DOHH2 (cell line): ENCODE data around the gene GNRH2.

Experiments
- CTCF ChIP-seq: fragments of 200-600 bp; sonication (generic); IDR thresholded peaks from one replicate; pipeline ENCODE4 v1.5.1; 2014; ENCODE audit warnings: antibody characterized with exemption, mild to moderate bottlenecking, low read depth, low read length; ENCODE audit not compliant: poor library complexity, severe bottlenecking
- EZH2phosphoT487 ChIP-seq: fragments of 200-600 bp; sonication (generic); IDR thresholded peaks from 2 replicates; pipeline ENCODE4 v1.6.1; 2017; ENCODE audit warnings: borderline replicate concordance, mild to moderate bottlenecking, antibody characterized with exemption, low read length, moderate library complexity, mixed read lengths

GRCh38 chr20:3067139-3068014 lies 24.0 kb downstream of the GNRH2 start:
- TF ChIP-seq EZH2phosphoT487: no peak
- TF ChIP-seq CTCF: no peak
